Mesendoderm (in vitro differentiated cells): ENCODE measurements around the gene MAP2K3.
A peak's percentile ranks its signal among the peaks of the same experiment; 100 is the strongest.

Experiments used
- DNase-seq: peaks from one replicate; pipeline ENCODE4 v3.0.0; 2013
- H2AK5ac ChIP-seq: 2 replicates; pipeline ENCODE4 v1.6.1; 2013; ENCODE audit warnings: low read length, inconsistent platforms
- H2BK120ac ChIP-seq: 2 replicates; pipeline ENCODE4 v1.6.1; 2013; ENCODE audit warnings: low read depth, mild to moderate bottlenecking, low read length, moderate library complexity, mixed read lengths
- H2BK15ac ChIP-seq: replicated peaks from 2 replicates; pipeline ENCODE4 v1.6.1; 2013; ENCODE audit warnings: low read depth, mild to moderate bottlenecking, moderate library complexity
- H2BK5ac ChIP-seq: 2 replicates; pipeline ENCODE4 v1.6.1; 2013; ENCODE audit warnings: low read length, inconsistent platforms
- H3K18ac ChIP-seq: 2 replicates; pipeline ENCODE4 v1.6.1; 2013; ENCODE audit warnings: mild to moderate bottlenecking, low read length, mixed read lengths
- H3K23ac ChIP-seq: one replicate; pipeline ENCODE4 v1.6.1; 2013; ENCODE audit warnings: low read length
- H3K27ac ChIP-seq: 2 replicates; pipeline ENCODE4 v1.5.1; 2013; ENCODE audit warnings: low read depth, mild to moderate bottlenecking, inconsistent platforms, low read length, moderate library complexity
- H3K27me3 ChIP-seq: 2 replicates; pipeline ENCODE4 v1.6.1; 2013; ENCODE audit warnings: low read length, control low read depth, mild to moderate bottlenecking, inconsistent platforms; ENCODE audit not compliant: insufficient read depth, poor library complexity
- H3K36me3 ChIP-seq: 2 replicates; pipeline ENCODE4 v1.6.1; 2013; ENCODE audit warnings: low read length, inconsistent platforms; ENCODE audit not compliant: control insufficient read depth, insufficient read depth
- H3K4ac ChIP-seq: one replicate; pipeline ENCODE4 v1.6.1; 2013; ENCODE audit warnings: low read depth, mild to moderate bottlenecking, low read length, moderate library complexity
- H3K4me1 ChIP-seq: 2 replicates; pipeline ENCODE4 v1.6.1; 2013; ENCODE audit warnings: low read depth, low read length, inconsistent platforms; ENCODE audit not compliant: control insufficient read depth
- H3K4me2 ChIP-seq: 2 replicates; pipeline ENCODE4 v1.6.1; 2013; ENCODE audit warnings: low read length
- H3K4me3 ChIP-seq: 2 replicates; pipeline ENCODE4 v1.5.1; 2013; ENCODE audit warnings: mild to moderate bottlenecking, low read length
- H3K56ac ChIP-seq: one replicate; pipeline ENCODE4 v1.6.1; 2013; ENCODE audit warnings: low read length
- H3K79me1 ChIP-seq: 2 replicates; pipeline ENCODE4 v1.6.1; 2013; ENCODE audit warnings: low read length, inconsistent platforms
- H3K79me2 ChIP-seq: 2 replicates; pipeline ENCODE4 v1.6.1; 2013; ENCODE audit warnings: mild to moderate bottlenecking, low read length; ENCODE audit not compliant: control insufficient read depth, insufficient read depth
- H3K9ac ChIP-seq: 2 replicates; pipeline ENCODE4 v1.6.1; 2013; ENCODE audit warnings: low read length, inconsistent platforms
- H4K5ac ChIP-seq: one replicate; pipeline ENCODE4 v1.6.1; 2013; ENCODE audit warnings: low read length
- H4K8ac ChIP-seq: one replicate; pipeline ENCODE4 v1.6.1; 2013; ENCODE audit warnings: low read depth, mild to moderate bottlenecking, control low read depth, low read length, moderate library complexity
- WGBS: extraction: QIAGEN DNeasy Blood & Tissue Kit; methylation state at CpG from one replicate; pipeline ENCODE4 v1.1.7; 2013; ENCODE audit warnings: low lambda C conversion rate, missing lambda C conversion rate; ENCODE audit not compliant: insufficient coverage; ENCODE audit errors: extremely low coverage; 5-methylcytosine and 5-hydroxymethylcytosine counted together

Gene MAP2K3

DNA sequence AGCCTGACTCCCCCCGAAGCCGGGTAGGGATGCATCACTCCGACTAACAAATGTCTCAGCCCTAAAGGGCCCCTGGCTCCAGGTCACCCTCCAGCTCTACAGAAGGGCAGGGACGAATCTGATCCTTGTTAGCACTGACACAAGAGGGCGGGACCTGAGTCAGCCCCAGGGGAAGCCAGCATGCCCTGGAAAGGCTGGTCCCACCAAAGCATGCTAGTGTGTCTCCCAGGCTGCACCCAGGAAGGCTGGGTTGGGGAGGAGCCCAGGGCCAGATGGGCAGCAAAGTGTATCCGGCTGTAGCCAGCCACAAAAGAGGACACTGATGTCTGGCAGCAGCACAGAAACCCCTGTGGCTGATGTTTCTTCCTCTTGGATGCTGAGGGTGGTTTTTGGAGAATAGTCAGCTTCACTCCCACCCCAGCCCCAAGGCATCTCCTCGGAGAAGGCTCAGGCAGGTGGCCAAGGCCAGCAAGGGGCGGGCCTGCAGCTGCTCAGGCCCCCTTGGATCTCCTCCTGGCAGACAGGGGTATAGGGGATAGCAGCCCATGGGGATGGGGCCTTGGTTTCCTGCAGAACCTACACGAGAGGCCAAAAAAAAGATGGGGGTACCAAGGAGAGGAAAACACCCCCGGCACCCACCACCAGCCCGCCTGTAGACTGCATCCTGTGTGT is 42.3 kb upstream of the MAP2K3 start:
- Histone ChIP-seq H3K36me3 (no peaks in the 10 kb centered on the region), H3K4me2 (no peak overlapping the region), H4K8ac (no peak overlapping the region), H3K18ac (no peak overlapping the region), H3K4ac (no peak overlapping the region), H4K5ac (no peak overlapping the region), H3K23ac (no peak overlapping the region), H3K56ac (no peak overlapping the region), H3K27me3 (no peaks in the 10 kb centered on the region), H2BK5ac (no peak overlapping the region), H3K79me1 (no peaks in the 10 kb centered on the region), H3K79me2 (no peaks in the 10 kb centered on the region), H3K27ac (no peak overlapping the region), H2BK120ac (no peak overlapping the region), H3K4me1 (no peaks in the 10 kb centered on the region), H2AK5ac (no peak overlapping the region), H3K9ac (no peak overlapping the region), H2BK15ac (no peak overlapping the region), H3K4me3 (no peak overlapping the region)
- WGBS, result no CpG with 5 or more reads among the region's 11 CpGs
- no peak for DNase-seq

DNA sequence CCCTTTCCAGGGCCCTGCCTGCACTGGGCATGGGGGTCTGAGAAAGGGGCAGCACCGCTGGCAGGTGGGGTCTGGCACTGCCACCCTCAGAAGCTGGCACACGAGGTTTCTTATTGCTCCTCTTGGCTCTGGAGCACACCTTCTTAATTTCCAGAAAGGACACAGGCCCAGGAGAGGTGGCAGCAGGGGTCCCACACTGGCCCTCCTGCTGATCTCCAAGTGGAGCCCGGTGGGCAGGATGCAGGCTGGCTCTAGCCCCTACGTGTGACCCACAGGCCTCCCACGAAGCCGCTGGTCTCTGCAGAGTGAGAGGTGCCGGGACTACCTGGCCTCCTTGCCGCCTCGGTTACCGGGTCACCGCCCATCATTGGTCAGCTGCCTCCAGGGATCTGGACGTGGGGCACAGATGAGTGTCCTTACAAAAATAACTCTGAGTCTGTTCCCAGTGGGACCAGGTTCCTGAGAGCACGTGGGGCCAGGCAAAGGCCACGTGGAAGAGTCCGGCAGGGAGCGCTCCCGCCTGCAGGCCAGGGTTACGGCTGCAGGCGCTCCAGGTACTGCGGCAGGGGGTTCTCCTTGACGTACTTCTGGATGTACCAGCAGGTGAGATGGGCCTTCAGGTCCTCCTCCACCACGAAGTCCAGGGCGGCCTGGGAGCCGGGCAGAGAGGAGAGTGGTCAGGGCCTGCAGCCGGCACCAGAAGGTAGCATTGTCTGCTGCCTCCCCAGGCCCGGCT is 41.6 kb upstream of the MAP2K3 start:
- Histone ChIP-seq H2BK120ac (no peak overlapping the region), H3K4me2 (no peak overlapping the region), H4K8ac (no peak overlapping the region), H3K27me3 (no peaks in the 10 kb centered on the region), H3K36me3 (no peaks in the 10 kb centered on the region), H3K23ac (no peak overlapping the region), H3K18ac (no peak overlapping the region), H3K9ac (no peak overlapping the region), H3K56ac (no peak overlapping the region), H2BK15ac (no peak overlapping the region), H2BK5ac (no peak overlapping the region), H3K79me1 (no peaks in the 10 kb centered on the region), H3K4me3 (no peak overlapping the region), H3K4me1 (no peaks in the 10 kb centered on the region), H3K27ac (no peak overlapping the region), H4K5ac (no peak overlapping the region), H2AK5ac (no peak overlapping the region), H3K79me2 (no peaks in the 10 kb centered on the region), H3K4ac (no peak overlapping the region)
- no CpG with 5 or more reads among the region's 26 CpGs for WGBS
- no peak for DNase-seq

DNA sequence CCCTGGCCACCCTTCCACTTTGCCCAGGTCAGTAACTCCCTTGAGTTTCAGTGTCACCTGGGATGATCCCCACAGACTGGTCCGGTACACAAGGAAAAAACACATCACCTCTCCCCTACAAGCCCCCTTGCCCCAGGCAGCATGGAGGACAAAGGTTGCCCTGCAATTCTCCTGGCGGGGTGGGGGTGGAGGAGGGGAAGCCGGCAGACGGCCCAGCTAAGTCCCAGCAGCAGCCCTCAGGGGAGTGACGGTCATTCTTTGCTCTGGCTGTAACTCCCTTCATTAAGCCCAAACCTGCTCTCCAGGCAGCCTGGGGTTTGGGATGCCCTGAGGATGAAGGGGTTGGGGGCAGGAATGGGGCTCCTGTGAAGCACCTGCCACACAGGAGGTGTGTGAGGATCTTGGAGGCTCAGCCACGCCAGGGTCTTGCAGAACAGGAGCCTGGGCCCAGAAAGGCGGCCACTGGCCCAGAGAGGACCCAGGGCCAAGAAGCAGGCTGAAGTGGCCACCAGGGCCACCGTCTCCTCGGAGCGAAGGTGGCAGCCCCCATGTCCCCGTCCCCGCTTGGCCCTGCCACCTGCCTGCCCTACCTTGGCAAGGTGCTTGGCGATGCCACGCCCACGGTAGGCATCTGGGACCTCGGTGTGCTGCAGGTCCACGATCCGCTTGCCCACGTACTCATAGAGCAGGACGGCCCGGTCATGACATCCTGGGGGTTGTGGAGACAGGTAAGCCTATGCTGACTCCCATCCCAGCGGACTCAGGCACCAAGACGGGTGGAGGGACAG is 40.8 kb upstream of the MAP2K3 start:
- Histone ChIP-seq H4K5ac (no peak overlapping the region), H3K4me2 (no peak overlapping the region), H3K23ac (no peak overlapping the region), H3K27me3 (no peaks in the 10 kb centered on the region), H2BK120ac (no peak overlapping the region), H3K18ac (no peak overlapping the region), H2AK5ac (no peak overlapping the region), H4K8ac (no peak overlapping the region), H2BK5ac (no peak overlapping the region), H3K36me3 (no peaks in the 10 kb centered on the region), H3K4ac (no peak overlapping the region), H3K4me1 (no peaks in the 10 kb centered on the region), H3K79me1 (no peaks in the 10 kb centered on the region), H3K9ac (no peak overlapping the region), H3K27ac (no peak overlapping the region), H3K56ac (no peak overlapping the region), H3K79me2 (no peaks in the 10 kb centered on the region), H3K4me3 (no peak overlapping the region), H2BK15ac (no peak overlapping the region)
- peak; percentile 54 for DNase-seq
- WGBS, result no CpG with 5 or more reads among the region's 23 CpGs

DNA sequence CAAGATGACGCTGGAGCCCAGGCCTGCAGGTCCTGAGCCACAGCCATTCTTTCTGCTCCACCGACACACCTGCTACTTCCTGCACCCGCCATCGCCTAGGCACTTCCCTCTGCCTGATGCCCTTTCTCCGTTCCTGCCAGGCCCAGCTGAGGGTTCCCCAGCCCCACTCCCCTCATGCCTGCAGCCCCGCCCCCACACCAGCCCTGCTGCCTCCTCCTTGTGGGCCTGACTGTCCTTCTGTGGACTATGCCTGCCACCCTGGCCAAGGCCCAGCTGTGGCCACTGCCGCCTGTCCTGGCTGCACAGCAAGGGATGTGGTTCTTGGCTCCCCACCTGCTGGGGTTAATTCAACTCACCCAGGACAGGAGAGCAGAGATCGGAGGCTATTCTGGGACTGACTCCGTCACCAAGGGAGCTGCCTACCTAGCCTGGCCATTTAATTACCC is 38.8 kb upstream of the MAP2K3 start:
- no peak overlapping the region for H3K23ac ChIP-seq
- no CpG with 5 or more reads among the region's 9 CpGs for WGBS
- no peaks in the 10 kb centered on the region for H3K79me2 ChIP-seq
- no peak for DNase-seq
- H3K79me1 ChIP-seq, result peaks cover 2% of the 10 kb centered on the region
- no peaks in the 10 kb centered on the region for H3K27me3 ChIP-seq
- no peak overlapping the region for H2BK5ac ChIP-seq
- H2AK5ac ChIP-seq, result no peak overlapping the region
- H4K8ac ChIP-seq, result no peak overlapping the region
- no peak overlapping the region for H4K5ac ChIP-seq
- H3K4ac ChIP-seq, result no peak overlapping the region
- no peaks in the 10 kb centered on the region for H3K36me3 ChIP-seq
- no peak overlapping the region for H2BK120ac ChIP-seq
- no peak overlapping the region for H3K56ac ChIP-seq
- no peak overlapping the region for H2BK15ac ChIP-seq
- H3K18ac ChIP-seq, result no peak overlapping the region
- H3K4me1 ChIP-seq, result no peaks in the 10 kb centered on the region
- no peak overlapping the region for H3K27ac ChIP-seq
- H3K4me2 ChIP-seq, result no peak overlapping the region
- H3K4me3 ChIP-seq, result no peak overlapping the region
- no peak overlapping the region for H3K9ac ChIP-seq

DNA sequence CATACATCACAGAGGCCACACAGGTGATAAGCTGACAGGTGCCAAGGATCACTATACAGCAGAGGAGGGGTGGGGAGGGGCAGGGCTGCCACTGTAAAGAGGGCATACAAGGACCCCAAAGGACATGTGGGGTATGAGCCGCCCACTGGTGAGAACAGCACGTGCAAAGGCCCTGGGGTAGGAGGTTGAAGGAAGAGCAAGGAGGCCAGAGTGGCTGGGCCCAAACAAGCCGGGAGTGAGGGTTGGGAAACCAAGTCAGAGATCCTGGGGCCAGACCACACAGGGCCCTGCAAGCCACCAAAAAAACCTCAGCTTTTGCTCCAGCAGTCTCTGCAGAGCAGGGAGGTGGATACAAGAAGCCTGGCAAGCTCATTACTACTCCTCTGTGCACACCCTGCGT is 37.8 kb upstream of the MAP2K3 start:
- peaks cover 2% of the 10 kb centered on the region for H3K79me1 ChIP-seq
- H4K8ac ChIP-seq, result no peak overlapping the region
- DNase-seq, result no peak
- no peak overlapping the region for H2AK5ac ChIP-seq
- no peaks in the 10 kb centered on the region for H3K27me3 ChIP-seq
- no peak overlapping the region for H3K27ac ChIP-seq
- no peak overlapping the region for H3K23ac ChIP-seq
- H3K9ac ChIP-seq, result no peak overlapping the region
- no peaks in the 10 kb centered on the region for H3K79me2 ChIP-seq
- no peaks in the 10 kb centered on the region for H3K4me1 ChIP-seq
- H3K4me2 ChIP-seq, result no peak overlapping the region
- no peaks in the 10 kb centered on the region for H3K36me3 ChIP-seq
- H3K4ac ChIP-seq, result no peak overlapping the region
- no peak overlapping the region for H2BK120ac ChIP-seq
- no peak overlapping the region for H3K56ac ChIP-seq
- no peak overlapping the region for H2BK5ac ChIP-seq
- no peak overlapping the region for H3K18ac ChIP-seq
- H2BK15ac ChIP-seq, result no peak overlapping the region
- H3K4me3 ChIP-seq, result no peak overlapping the region
- H4K5ac ChIP-seq, result no peak overlapping the region
- WGBS, result no CpG with 5 or more reads among the region's 4 CpGs
